GM18868 (cell line): ENCODE measurements around the gene GTF3C4.
"Not testable (repeated sequence)": the region's sequence is repeated elsewhere in the genome, so short reads cannot be mapped to it uniquely, and the experiment has no call there.

ENCODE experiments used
- ATAC-seq: cut with Tn5 transposase; IDR thresholded peaks from one replicate; pipeline ENCODE4 v1.9.1; 2021; ENCODE audit warnings: mild to moderate bottlenecking, moderate library complexity; ENCODE audit not compliant: unreplicated experiment

GTF3C4 gene

GRCh38 chr9:132698989-132699388, 28.7 kb downstream of the GTF3C4 start:
- ATAC-seq: no peak

DNA sequence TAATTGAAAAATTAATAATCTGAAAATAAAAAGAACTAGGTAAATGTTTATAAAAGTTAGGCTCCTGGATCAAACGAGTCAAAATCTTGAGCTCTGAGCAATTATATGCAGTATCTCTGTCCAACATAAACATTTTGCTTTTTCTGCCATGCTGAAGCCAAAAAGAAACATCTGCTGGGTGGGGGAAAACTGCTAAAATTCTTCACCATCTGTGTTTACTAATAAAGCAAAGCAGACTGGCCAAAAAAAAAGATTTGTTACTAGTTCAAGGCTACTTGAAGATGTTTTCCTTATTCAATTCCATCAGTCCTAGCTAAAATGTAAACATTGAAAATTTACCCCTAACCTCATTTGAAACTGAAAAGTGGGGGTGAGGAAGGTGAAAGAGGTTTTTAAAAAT, 29.7 kb downstream of the GTF3C4 start:
- no peak for ATAC-seq

GRCh38 chr9:132702254-132702653, 32.0 kb downstream of the GTF3C4 start:
- no peak for ATAC-seq

DNA sequence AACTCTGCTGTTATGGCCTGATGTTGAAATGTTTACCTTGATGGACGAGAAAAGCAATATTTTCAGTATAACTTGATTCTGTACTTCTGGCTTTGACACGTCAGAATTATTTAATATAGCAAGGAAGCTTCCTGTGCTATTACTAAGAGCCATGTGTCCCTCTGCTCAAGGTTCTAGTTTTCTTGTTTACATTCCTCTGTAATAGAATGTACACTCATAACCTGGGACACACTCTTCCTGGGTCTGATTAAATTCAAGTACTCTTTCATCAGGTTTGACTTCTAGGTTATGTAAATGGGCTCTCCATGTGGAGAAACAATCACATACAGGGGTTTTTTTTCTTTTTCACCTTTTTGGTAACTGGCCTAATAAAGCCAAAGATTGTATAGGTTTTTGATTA, 33.1 kb downstream of the GTF3C4 start:
- no peak for ATAC-seq

- no peak for ATAC-seq
Measured at GRCh38 chr9:132708239-132708638, 38.0 kb downstream of the GTF3C4 start.

DNA sequence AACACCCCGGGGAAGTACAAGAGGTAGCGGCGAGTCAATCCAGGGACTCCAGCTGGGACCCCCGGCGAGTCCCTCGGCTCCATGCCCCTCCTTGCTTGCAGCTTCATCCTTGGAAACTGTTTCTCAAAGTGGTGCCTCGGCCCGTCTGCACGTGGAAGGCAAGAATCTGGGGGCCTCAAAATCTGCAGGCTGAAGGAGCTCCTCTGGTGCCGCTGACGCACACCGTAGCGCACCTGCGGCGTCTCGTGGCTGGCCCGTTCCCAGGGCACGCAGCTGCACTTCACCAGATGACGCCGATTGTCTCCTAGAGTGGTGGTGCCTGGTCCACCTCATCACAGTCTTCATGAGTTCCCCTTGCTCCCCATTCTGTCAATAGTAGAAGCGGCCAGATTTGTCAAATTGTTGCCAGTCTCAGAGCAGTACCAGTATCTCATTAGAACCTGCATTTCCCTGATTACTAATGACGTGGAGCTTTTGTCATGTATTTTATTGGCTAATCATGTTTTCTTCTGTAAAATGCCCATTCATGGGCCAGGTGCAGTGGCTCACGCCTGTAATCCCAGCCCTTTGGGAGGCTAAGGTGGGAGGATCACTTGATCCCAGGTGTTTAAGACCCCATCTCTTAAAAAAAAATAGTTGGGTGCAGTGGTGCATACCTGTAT, 38.6 kb downstream of the GTF3C4 start:
- ATAC-seq: no peak

DNA sequence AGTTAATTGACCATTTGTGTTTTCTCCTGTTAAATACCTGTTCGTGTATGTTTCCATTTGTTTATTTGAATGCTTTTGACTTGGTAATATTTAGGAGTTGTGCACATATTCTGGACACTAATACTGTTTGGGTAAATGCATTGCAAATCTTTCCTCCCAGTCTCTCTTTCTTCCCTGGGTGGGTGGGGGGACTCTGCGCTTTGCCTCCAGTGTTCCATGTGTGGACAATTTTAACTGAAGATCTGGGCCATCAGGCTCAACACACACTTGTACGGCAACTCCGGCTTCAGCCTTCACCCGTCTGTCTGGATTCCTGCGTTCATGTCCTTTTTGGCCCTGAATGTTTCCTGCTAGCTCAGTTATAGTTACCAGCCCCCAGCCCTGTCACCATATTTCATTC, 40.1 kb downstream of the GTF3C4 start:
- ATAC-seq: no peak

- not testable (repeated sequence) for ATAC-seq
Measured at GRCh38 chr9:132711152-132711551, 40.9 kb downstream of the GTF3C4 start.

DNA sequence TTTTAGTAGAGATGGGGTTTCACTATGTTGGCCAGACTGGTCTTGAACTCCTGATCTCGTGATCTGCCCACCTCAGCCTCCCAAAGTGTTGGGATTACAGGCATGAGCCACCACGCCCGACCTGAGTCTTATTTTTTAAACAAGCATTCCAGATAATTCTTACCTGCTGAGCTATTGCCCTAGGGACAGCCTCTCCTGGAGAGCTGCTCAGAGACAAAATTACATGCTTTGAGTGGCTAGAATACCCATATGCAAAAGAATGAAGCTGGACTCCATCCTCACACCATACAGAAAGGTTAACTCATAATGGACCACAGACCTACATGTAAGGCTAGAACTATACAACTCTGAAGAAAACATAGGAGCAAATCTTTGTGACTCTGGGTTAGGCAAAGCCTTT, 41.6 kb downstream of the GTF3C4 start:
- no peak for ATAC-seq

GRCh38 chr9:132712753-132713152, 42.5 kb downstream of the GTF3C4 start:
- no peak for ATAC-seq

GRCh38 chr9:132716007-132716406, 45.7 kb downstream of the GTF3C4 start:
- ATAC-seq: no peak

DNA sequence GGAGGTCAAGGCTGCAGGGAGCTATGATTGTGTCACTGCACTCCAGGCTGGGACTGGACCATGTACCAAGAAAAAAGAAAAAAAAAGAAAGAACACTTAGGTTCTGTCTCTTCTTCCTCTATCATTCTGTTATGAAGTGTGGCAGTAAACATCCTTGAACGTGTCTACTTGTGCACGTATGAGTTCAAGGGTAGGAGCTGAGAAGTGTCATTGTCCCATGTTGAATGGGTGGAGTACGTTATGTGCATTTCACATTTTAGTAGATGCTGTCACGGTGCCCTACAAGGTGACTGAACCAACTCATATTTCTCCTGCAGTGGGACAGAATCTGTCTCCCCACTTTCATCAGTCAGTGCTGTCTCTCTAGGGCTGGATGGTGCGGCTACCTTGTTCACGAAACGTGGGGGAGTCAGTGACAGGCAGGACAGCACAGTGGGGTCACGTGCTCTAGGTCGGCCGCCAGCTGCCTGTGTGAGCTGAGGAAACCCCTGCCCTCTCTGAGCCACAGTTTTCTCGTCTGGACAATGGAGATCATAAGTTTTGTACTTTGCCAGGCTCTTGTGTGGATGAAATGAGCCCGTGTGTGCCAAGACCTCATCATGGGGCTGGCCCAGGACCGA, 47.2 kb downstream of the GTF3C4 start:
- no peak for ATAC-seq

GRCh38 chr9:132718381-132718928, 48.2 kb downstream of the GTF3C4 start:
- ATAC-seq: not testable (repeated sequence)

DNA sequence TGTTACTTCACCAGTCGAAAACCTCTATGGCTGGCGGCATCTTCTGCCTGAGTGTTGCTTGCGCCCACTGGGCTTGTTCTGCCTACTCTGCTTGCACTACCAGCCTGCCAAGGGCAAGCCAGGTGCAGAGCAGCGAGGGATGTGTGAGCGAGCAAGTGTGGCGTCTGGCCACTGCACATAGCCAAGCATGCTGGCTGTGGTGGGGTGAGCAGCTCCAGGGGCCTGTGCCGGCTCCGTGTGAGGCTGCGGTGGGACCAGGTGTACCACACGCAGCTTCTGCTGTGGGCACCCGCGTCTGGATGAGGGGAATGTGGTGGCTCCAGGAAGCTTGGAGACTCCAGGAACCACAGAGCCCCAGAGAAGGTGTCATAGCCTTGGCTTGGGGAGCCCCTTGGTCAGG, 51.4 kb downstream of the GTF3C4 start:
- no peak for ATAC-seq

DNA sequence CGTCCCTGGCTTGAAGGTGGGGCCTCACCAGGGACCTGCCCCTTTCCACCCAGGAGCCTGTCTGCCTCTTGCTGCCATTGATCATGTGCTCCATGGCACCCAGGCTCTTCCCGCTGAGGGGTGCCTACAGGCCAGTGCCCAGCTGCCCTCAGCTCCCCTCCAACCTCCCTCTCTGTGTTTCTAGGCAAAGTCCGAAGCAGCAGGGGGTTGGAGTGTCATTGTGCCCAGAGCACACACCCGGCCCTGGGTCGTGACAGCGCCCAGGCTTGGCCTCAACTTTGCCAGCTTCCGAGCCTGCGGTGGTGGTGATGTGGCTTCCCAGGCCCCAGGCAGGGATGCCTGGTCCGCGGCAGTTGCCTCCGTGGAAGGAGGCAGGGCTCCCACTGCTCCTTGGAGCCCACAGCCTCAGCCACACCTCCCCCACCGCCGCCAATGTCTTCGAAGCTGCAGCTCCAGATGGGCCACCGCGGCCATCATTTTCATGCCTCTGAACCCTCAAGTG, 52.4 kb downstream of the GTF3C4 start:
- no peak for ATAC-seq

- ATAC-seq: no peak
Measured at GRCh38 chr9:132723809-132724208, 53.5 kb downstream of the GTF3C4 start.

GRCh38 chr9:132725306-132725705, 55.0 kb downstream of the GTF3C4 start:
- no peak for ATAC-seq

GRCh38 chr9:132726576-132727130, 56.4 kb downstream of the GTF3C4 start:
- no peak for ATAC-seq

DNA sequence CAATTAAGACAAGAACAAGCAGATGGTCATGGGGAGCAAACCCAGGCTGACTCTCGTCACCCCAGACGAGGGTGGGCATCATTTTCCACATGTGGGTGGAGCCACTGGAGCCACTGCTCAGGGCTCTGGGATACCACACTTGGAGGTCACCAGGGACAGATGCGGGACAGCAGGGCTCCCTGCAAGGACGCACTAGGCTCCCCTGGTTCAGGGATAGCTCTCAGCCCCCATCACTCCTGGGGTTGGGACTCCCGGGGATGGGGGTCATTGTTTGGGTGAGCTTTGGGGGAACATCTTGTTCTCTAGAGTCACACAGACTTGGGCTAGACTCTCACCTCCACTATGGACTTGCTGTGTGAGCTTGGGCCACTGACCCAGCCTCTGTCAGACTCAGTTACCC, 57.8 kb downstream of the GTF3C4 start:
- ATAC-seq: no peak

DNA sequence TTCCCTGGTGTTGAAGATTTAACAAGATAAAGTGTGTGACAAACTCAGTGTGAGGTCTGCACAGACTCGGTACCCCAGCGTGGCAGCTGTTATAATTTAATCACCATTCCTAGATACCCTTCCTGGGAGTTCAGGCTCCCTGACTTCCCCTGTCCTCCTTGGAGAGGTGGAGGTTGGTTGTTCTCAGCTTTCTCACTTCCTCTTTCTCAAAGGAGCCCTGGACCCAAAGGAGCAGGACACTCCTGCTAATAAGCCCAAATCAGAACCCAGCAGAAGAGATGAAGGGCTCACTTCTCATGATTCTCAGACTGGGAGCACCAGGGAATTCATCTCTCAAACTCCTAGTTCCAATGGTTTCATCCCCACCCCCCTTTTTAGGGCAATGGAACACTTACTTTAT, 58.2 kb downstream of the GTF3C4 start:
- no peak for ATAC-seq

DNA sequence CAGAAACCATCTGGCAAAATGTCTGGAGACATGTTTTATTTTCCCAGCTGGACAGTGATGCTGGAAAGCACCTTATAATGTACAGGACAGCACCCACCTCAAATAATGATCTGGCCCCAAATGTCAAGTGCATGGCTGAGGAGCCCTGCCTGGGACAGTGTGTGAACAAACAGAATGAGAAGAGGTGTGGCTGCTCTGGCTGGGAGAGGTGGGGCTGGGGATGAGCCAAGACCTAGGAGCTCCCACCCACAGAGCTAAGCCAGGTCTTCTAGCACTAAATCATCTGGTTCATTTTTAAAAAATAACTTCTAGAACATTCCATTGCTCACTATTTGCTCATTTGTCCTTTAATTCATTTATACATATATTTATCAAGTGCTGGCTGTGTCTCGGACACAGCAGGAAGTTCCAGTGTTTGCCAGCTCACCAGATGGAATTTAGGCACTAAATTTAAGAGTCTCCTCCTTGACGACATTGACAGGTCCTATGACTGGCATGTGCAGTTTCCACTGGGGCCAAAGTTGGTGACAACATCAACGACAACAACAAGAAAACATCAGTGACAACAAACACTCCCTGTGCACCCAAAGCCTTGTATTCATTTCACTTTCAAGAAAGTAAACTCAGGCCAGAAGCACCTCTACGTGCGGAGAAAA, 59.1 kb downstream of the GTF3C4 start:
- no peak for ATAC-seq
